Liver (tissue), 9 donors: Measurements from ENCODE around the gene C1QL4. TPM values are rescaled to one million over a fixed set of nuclear protein-coding genes. Genes with fewer than 3 reads are reported as not detected.

Experiments used
- DNase-seq: peaks from one replicate; pipeline ENCODE4 v3.0.0-alpha.2; 2017; ENCODE audit warnings: low spot score
- H3K27ac ChIP-seq, 2 donors: one replicate each; pipeline ENCODE4 v1.7.0; 2013; ENCODE audit warnings: inconsistent platforms in 2 of 2, low read length in 2 of 2, control low read depth in 1 of 2, low read depth in 1 of 2, mild to moderate bottlenecking in 1 of 2
- H3K27me3 ChIP-seq, 4 donors: one replicate each; pipeline versions ENCODE4 v1.6.1 to v1.7.0; 2013; ENCODE audit warnings: low read length in 3 of 4, inconsistent platforms in 1 of 4, mild to moderate bottlenecking in 1 of 4, moderate library complexity in 1 of 4; ENCODE audit not compliant: control insufficient read depth in 4 of 4, insufficient read depth in 4 of 4
- H3K36me3 ChIP-seq, 4 donors: one replicate each; pipeline versions ENCODE4 v1.6.1 to v1.7.0; 2013; ENCODE audit warnings: low read length in 3 of 4, mild to moderate bottlenecking in 3 of 4, low read depth in 1 of 4, moderate library complexity in 1 of 4; ENCODE audit not compliant: control insufficient read depth in 4 of 4, insufficient read depth in 3 of 4
- H3K4me1 ChIP-seq, 4 donors: one replicate each; pipeline versions ENCODE4 v1.6.1 to v1.7.0; 2013; ENCODE audit warnings: low read length in 3 of 4, mild to moderate bottlenecking in 3 of 4, moderate library complexity in 1 of 4; ENCODE audit not compliant: control insufficient read depth in 4 of 4, insufficient read depth in 4 of 4
- H3K4me3 ChIP-seq, 3 donors: one replicate each; pipeline versions ENCODE4 v1.6.1 to v1.7.0; 2013; ENCODE audit warnings: low read length in 3 of 3, control low read depth in 1 of 3, low read depth in 1 of 3, mild to moderate bottlenecking in 1 of 3
- H3K9ac ChIP-seq, 2 donors: one replicate each; pipeline ENCODE4 v1.7.0; 2013; ENCODE audit warnings: low read length in 2 of 2, mild to moderate bottlenecking in 2 of 2, moderate library complexity in 2 of 2, control low read depth in 1 of 2, low read depth in 1 of 2
- H3K9me3 ChIP-seq, 4 donors: one replicate each; pipeline versions ENCODE4 v1.6.1 to v1.7.0; 2013; ENCODE audit warnings: low read length in 3 of 4; ENCODE audit not compliant: control insufficient read depth in 4 of 4
- CTCF ChIP-seq: fragments of 150-350 bp; IDR thresholded peaks from 2 replicates; pipeline ENCODE4 v1.5.1; 2017; ENCODE audit warnings: improper control_type of control experiment, low read depth, low read length; ENCODE audit not compliant: missing input control
- EGR1 ChIP-seq, 2 donors: IDR thresholded peaks; 2 replicates each; pipeline ENCODE4 v1.6.1; 2016 to 2018; ENCODE audit warnings: antibody characterized with exemption in 2 of 2, low read depth in 2 of 2
- FOXA1 ChIP-seq: IDR thresholded peaks from 2 replicates; pipeline ENCODE4 v1.6.1; 2016; ENCODE audit warnings: antibody characterized with exemption
- FOXA2 ChIP-seq: IDR thresholded peaks from 2 replicates; pipeline ENCODE4 v1.6.1; 2016; ENCODE audit warnings: antibody characterized with exemption
- GABPA ChIP-seq, 2 donors: IDR thresholded peaks in 1 of 2; conservative IDR thresholded peaks in 1 of 2; 2 replicates each; pipeline ENCODE4 v1.6.1; 2016; ENCODE audit warnings: antibody characterized with exemption in 2 of 2, mild to moderate bottlenecking in 1 of 2, moderate library complexity in 1 of 2
- HNF4G ChIP-seq: IDR thresholded peaks from 2 replicates; pipeline ENCODE4 v1.6.1; 2016; ENCODE audit warnings: antibody characterized with exemption
- JUND ChIP-seq, 2 donors: IDR thresholded peaks; 2 replicates each; pipeline ENCODE4 v1.6.1; 2016; ENCODE audit warnings: antibody characterized with exemption in 2 of 2
- MAX ChIP-seq: IDR thresholded peaks from 2 replicates; pipeline ENCODE4 v1.6.1; 2016; ENCODE audit warnings: antibody characterized with exemption
- NR2F2 ChIP-seq: IDR thresholded peaks from 2 replicates; pipeline ENCODE4 v1.6.1; 2016; ENCODE audit warnings: antibody characterized with exemption
- RAD21 ChIP-seq, 2 donors: IDR thresholded peaks; 2 replicates each; pipeline ENCODE4 v1.6.1; 2016; ENCODE audit warnings: antibody characterized with exemption in 2 of 2, mild to moderate bottlenecking in 2 of 2
- REST ChIP-seq: IDR thresholded peaks from 2 replicates; pipeline ENCODE4 v1.6.1; 2016; ENCODE audit warnings: antibody characterized with exemption, mild to moderate bottlenecking
- RXRA ChIP-seq, 2 donors: IDR thresholded peaks; 2 replicates each; pipeline ENCODE4 v1.6.1; 2017 to 2018; ENCODE audit warnings: antibody characterized with exemption in 2 of 2, mild to moderate bottlenecking in 1 of 2
- YY1 ChIP-seq: IDR thresholded peaks from 2 replicates; pipeline ENCODE4 v1.6.1; 2016; ENCODE audit warnings: antibody characterized with exemption, mild to moderate bottlenecking
- WGBS: extraction: QIAGEN DNeasy Blood & Tissue Kit; methylation state at CpG from one replicate; pipeline ENCODE4 v1.1.7; 2013; 5-methylcytosine and 5-hydroxymethylcytosine counted together
- polyA plus RNA-seq, 2 donors: library from polyadenylated mRNA; stranded (reverse) in 1 of 2; unstranded in 1 of 2; fragments of 200-250 nt in 1 of 2; fragments of >200 nt in 1 of 2; fragmentation: Nextera tagmentation in 1 of 2; extraction: Ambion mirVana in 1 of 2; gene quantifications; one replicate each; pipeline versions ENCODE4 v1.2.1 to v1.2.3, GENCODE V29; 2013 to 2015
- total RNA-seq, 2 donors: library from RNA; depleted of rRNA; stranded (reverse); fragments of >200 nt; gene quantifications; one replicate each; pipeline ENCODE4 v1.2.3, GENCODE V29; 2014
- donor health status: healthy.
- donor health status: healthy.
- donor health status: healthy.
- donor health status: healthy.
- donor health status: healthy.

The C1QL4 gene
- total and polyA plus RNA-seq, 4 donors: not detected

- no peak overlapping the region for H3K4me3 ChIP-seq
- H3K36me3 ChIP-seq: no peaks in the 10 kb centered on the region
- H3K27ac ChIP-seq: no peak overlapping the region
- H3K27me3 ChIP-seq: no peaks in the 10 kb centered on the region
- DNase-seq: no peak
- WGBS: 37% methylated on average over 7 of the region's 7 CpGs
- no peak overlapping the region for H3K9ac ChIP-seq
- TF ChIP-seq RAD21 (IDR thresholded peaks at IDR 0.05) (peak; percentile 88 to 93), JUND (IDR thresholded peaks at IDR 0.05) (no peak), CTCF (peak; percentile 66)
- no peaks in the 10 kb centered on the region for H3K9me3 ChIP-seq
- peaks cover 0 to 7% (median under 1%) of the 10 kb centered on the region in 4 donors for H3K4me1 ChIP-seq
These were observed 21.6 kb upstream of the C1QL4 start for GRCh38 chr12:49358483-49359141.

- peaks cover 0 to 2% (median 0%) of the 10 kb centered on the region in 4 donors for H3K36me3 ChIP-seq
- H3K4me3 ChIP-seq: no peak overlapping the region
- H3K9me3 ChIP-seq: no peaks in the 10 kb centered on the region
- TF ChIP-seq CTCF (peak; percentile 43), MAX (no peak), RAD21 (IDR thresholded peaks at IDR 0.05) (peak; percentile 67 to 72)
- 11% methylated on average over 3 of the region's 3 CpGs for WGBS
- H3K9ac ChIP-seq: no peak overlapping the region
- no peak overlapping the region for H3K27ac ChIP-seq
- no peaks in the 10 kb centered on the region for H3K27me3 ChIP-seq
- H3K4me1 ChIP-seq: peaks cover 0 to 7% (median under 1%) of the 10 kb centered on the region in 4 donors
- DNase-seq: no peak
These were observed 20.2 kb upstream of the C1QL4 start for GRCh38 chr12:49357103-49357678.

- WGBS: 96% methylated on average over 10 of the region's 10 CpGs
- DNase-seq: no peak
- Histone ChIP-seq H3K4me1 (peaks cover 0 to 7% (median under 1%) of the 10 kb centered on the region in 4 donors), H3K27ac (no peak overlapping the region), H3K4me3 (no peak overlapping the region), H3K9ac (no peak overlapping the region), H3K27me3 (no peaks in the 10 kb centered on the region), H3K36me3 (peaks cover 1 to 6% (median 3%) of the 10 kb centered on the region in 4 donors), H3K9me3 (no peaks in the 10 kb centered on the region)
- TF ChIP-seq HNF4G: no peak
- no peak for TF ChIP-seq REST
- no peak for TF ChIP-seq RXRA (IDR thresholded peaks at IDR 0.05)
- TF ChIP-seq MAX: no peak
- no peak for TF ChIP-seq CTCF
- no peak for TF ChIP-seq FOXA2
- TF ChIP-seq NR2F2: no peak
- no peak for TF ChIP-seq YY1
- TF ChIP-seq EGR1 (IDR thresholded peaks at IDR 0.05; ENCODE audit: low read depth in 2 of 2): no peak
- TF ChIP-seq GABPA (IDR thresholded peaks at IDR 0.05 in 1 of 2, conservative IDR thresholded peaks at IDR 0.05 in 1 of 2): no peak
- no peak for TF ChIP-seq FOXA1
These were observed 18.9 kb upstream of the C1QL4 start for GRCh38 chr12:49355913-49356312.
